Suprapubic skin (tissue), 4 donors: ENCODE measurements around the gene GRM3. TPM values are rescaled to one million over a fixed set of nuclear protein-coding genes. Genes with fewer than 3 reads are reported as not detected.

ENCODE experiments used
- DNase-seq, 2 donors: peaks; one replicate each; pipeline ENCODE4 v3.0.0-alpha.2; 2019; ENCODE audit warnings: low spot score in 2 of 2
- H3K27ac ChIP-seq: fragments of 200-600 bp; sonication (generic); one replicate; pipeline ENCODE4 v1.5.1; 2019
- H3K27me3 ChIP-seq: fragments of 200-600 bp; sonication (generic); one replicate; pipeline ENCODE4 v1.5.1; 2019
- H3K36me3 ChIP-seq: fragments of 200-600 bp; sonication (generic); one replicate; pipeline ENCODE4 v1.5.1; 2019
- H3K4me1 ChIP-seq: fragments of 200-600 bp; sonication (generic); one replicate; pipeline ENCODE4 v1.5.1; 2019
- H3K4me3 ChIP-seq: fragments of 200-600 bp; sonication (generic); one replicate; pipeline ENCODE4 v1.5.1; 2019; ENCODE audit warnings: mild to moderate bottlenecking
- H3K9me3 ChIP-seq: fragments of 200-600 bp; sonication (generic); one replicate; pipeline ENCODE4 v1.5.1; 2019
- CTCF ChIP-seq, 2 donors: fragments of 200-600 bp in 1 of 2; fragments of 450-650 bp in 1 of 2; sonication (generic) in 1 of 2; IDR thresholded peaks; one replicate each; pipeline ENCODE4 v1.5.1; 2016 to 2019; ENCODE audit warnings: antibody characterized with exemption in 2 of 2, mild to moderate bottlenecking in 1 of 2, moderate library complexity in 1 of 2
- EP300 ChIP-seq: sonication (generic); formaldehyde crosslinking; IDR thresholded peaks from one replicate; pipeline ENCODE4 v1.6.1; 2017; ENCODE audit warnings: antibody characterized with exemption
- POLR2A ChIP-seq, 2 donors: fragments of 450-650 bp; IDR thresholded peaks; one replicate each; pipeline ENCODE4 v1.6.1; 2017; ENCODE audit warnings: antibody characterized with exemption in 2 of 2, mild to moderate bottlenecking in 2 of 2, moderate library complexity in 2 of 2
- POLR2AphosphoS5 ChIP-seq, 3 donors: sonication (generic); formaldehyde crosslinking; IDR thresholded peaks; one replicate each; pipeline ENCODE4 v1.6.1; 2017; ENCODE audit warnings: antibody characterized with exemption in 3 of 3
- WGBS: methylation state at CpG from one replicate; pipeline ENCODE4 v1.1.5; 2018; 5-methylcytosine and 5-hydroxymethylcytosine counted together
- total RNA-seq, 4 donors: library from RNA; depleted of rRNA; stranded (reverse); fragments of >200 nt; gene quantifications; one replicate each; pipeline ENCODE4 v1.1.0, GENCODE V29; 2016

The GRM3 gene
- total RNA-seq, 4 donors from 2014 or later, result not detected

GRCh38 chr7:86851566-86851965 is 207.9 kb downstream of the GRM3 start:
- TF ChIP-seq CTCF (IDR thresholded peaks at IDR 0.05) (no peak), EP300 (no peak), POLR2A (IDR thresholded peaks at IDR 0.05) (no peak), POLR2AphosphoS5 (IDR thresholded peaks at IDR 0.05) (no peak)
- Histone ChIP-seq H3K27me3 (no peaks in the 10 kb centered on the region), H3K4me3 (no peak overlapping the region), H3K27ac (no peak overlapping the region), H3K36me3 (no peaks in the 10 kb centered on the region), H3K9me3 (no peaks in the 10 kb centered on the region), H3K4me1 (no peaks in the 10 kb centered on the region)
- 54% methylated on average over 3 of the region's 3 CpGs for WGBS
- no peak for DNase-seq

- Histone ChIP-seq H3K27ac (no peak overlapping the region), H3K27me3 (no peaks in the 10 kb centered on the region), H3K9me3 (no peaks in the 10 kb centered on the region), H3K4me3 (no peak overlapping the region), H3K36me3 (no peaks in the 10 kb centered on the region), H3K4me1 (no peaks in the 10 kb centered on the region)
- DNase-seq, result no peak
- TF ChIP-seq POLR2AphosphoS5 (IDR thresholded peaks at IDR 0.05) (no peak), EP300 (no peak), CTCF (IDR thresholded peaks at IDR 0.05) (no peak), POLR2A (IDR thresholded peaks at IDR 0.05) (no peak)
- WGBS, result 96% methylated on average over 2 of the region's 2 CpGs
Observed at GRCh38 chr7:86863452-86863851, 219.7 kb downstream of the GRM3 start.

GRCh38 chr7:86867163-86867762 is 223.6 kb downstream of the GRM3 start:
- H3K27me3 ChIP-seq, result no peaks in the 10 kb centered on the region
- no peaks in the 10 kb centered on the region for H3K36me3 ChIP-seq
- TF ChIP-seq POLR2AphosphoS5 (IDR thresholded peaks at IDR 0.05) (no peak), EP300 (no peak), POLR2A (IDR thresholded peaks at IDR 0.05) (no peak), CTCF (IDR thresholded peaks at IDR 0.05) (no peak)
- no peak overlapping the region for H3K4me3 ChIP-seq
- no peaks in the 10 kb centered on the region for H3K4me1 ChIP-seq
- 44% methylated on average over 5 of the region's 5 CpGs for WGBS
- no peak overlapping the region for H3K27ac ChIP-seq
- no peak for DNase-seq
- no peaks in the 10 kb centered on the region for H3K9me3 ChIP-seq

GRCh38 chr7:86876146-86876545 is 232.4 kb downstream of the GRM3 start:
- H3K4me1 ChIP-seq, result no peaks in the 10 kb centered on the region
- no peak for TF ChIP-seq EP300
- no peak for TF ChIP-seq POLR2AphosphoS5 (IDR thresholded peaks at IDR 0.05)
- TF ChIP-seq CTCF (IDR thresholded peaks at IDR 0.05), result no peak
- no peak for TF ChIP-seq POLR2A (IDR thresholded peaks at IDR 0.05)
- no peak for DNase-seq
- H3K36me3 ChIP-seq, result no peaks in the 10 kb centered on the region
- H3K4me3 ChIP-seq, result no peak overlapping the region
- no peaks in the 10 kb centered on the region for H3K27me3 ChIP-seq
- no peak overlapping the region for H3K27ac ChIP-seq
- H3K9me3 ChIP-seq, result no peaks in the 10 kb centered on the region

GRCh38 chr7:86884152-86884551 is 240.4 kb downstream of the GRM3 start:
- H3K4me1 ChIP-seq, result no peaks in the 10 kb centered on the region
- 73% methylated on average over 2 of the region's 2 CpGs for WGBS
- DNase-seq, result no peak

More at GRCh38 chr7:86884152-86884551, 240.4 kb downstream of the GRM3 start:
- no peaks in the 10 kb centered on the region for H3K36me3 ChIP-seq
- H3K27me3 ChIP-seq, result no peaks in the 10 kb centered on the region
- no peaks in the 10 kb centered on the region for H3K9me3 ChIP-seq
- H3K27ac ChIP-seq, result no peak overlapping the region
- TF ChIP-seq CTCF (IDR thresholded peaks at IDR 0.05), result no peak
- no peak for TF ChIP-seq POLR2A (IDR thresholded peaks at IDR 0.05)
- no peak for TF ChIP-seq EP300
- no peak for TF ChIP-seq POLR2AphosphoS5 (IDR thresholded peaks at IDR 0.05)
- H3K4me3 ChIP-seq, result no peak overlapping the region
